Measurements from ENCODE around the gene TMPRSS9.

The TMPRSS9 gene

DNA sequence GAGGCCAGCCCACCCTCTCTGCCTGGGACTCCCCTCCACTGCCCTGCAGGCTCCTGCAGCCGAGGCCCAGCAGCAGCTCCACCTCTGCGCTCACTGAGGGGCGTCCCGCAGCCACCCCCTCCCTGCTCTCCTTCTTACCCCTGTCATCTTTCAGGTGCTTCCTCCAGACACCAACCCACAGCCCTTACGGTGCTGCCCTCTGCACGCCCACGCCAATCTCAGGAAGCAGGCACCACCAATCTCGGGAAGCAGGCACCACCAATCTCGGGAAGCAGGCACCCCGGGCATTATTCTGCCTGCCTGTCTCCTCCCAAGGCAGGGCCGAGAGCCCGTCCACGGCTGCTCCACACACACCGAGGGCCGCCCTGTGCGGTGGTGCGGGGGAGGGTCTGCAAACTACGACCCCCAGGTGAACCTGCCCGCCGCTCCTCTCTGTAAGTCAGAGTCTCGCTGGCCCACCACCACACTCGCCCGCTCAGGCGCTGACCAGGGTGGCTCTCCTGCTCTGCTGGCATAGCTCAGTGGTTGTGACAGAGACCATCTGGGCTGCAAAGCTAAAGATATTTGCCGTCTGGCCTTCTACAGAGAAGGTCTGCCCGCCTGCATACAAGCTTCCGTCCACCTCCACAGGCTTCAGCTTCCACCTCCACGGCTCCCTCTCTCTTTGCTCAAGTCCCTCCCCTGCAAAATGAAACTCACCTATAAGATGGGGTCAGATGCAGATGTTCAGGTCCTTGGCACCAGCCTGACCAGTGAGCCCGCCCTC is 34.6 kb upstream of the TMPRSS9 start:
- TF ChIP-seq ZBTB7A (IDR thresholded peaks at IDR 0.05; ENCODE audit: low read depth) (no peak), TEAD4 (IDR thresholded peaks at IDR 0.05) (no peak), EGR1 (IDR thresholded peaks at IDR 0.05) (no peak), TCF12 (IDR thresholded peaks at IDR 0.05; ENCODE audit: low read depth) (no peak), CREB1 (IDR thresholded peaks at IDR 0.05; ENCODE audit: low read depth) (no peak), FOXM1 (IDR thresholded peaks at IDR 0.05; ENCODE audit: borderline replicate concordance, low read depth) (no peak), NFIC (IDR thresholded peaks at IDR 0.05) (no peak)
- TF ChIP-seq, protein P1, sequence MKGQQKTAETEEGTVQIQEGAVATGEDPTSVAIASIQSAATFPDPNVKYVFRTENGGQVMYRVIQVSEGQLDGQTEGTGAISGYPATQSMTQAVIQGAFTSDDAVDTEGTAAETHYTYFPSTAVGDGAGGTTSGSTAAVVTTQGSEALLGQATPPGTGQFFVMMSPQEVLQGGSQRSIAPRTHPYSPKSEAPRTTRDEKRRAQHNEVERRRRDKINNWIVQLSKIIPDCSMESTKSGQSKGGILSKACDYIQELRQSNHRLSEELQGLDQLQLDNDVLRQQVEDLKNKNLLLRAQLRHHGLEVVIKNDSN (IDR thresholded peaks at IDR 0.05) = no peak

DNA sequence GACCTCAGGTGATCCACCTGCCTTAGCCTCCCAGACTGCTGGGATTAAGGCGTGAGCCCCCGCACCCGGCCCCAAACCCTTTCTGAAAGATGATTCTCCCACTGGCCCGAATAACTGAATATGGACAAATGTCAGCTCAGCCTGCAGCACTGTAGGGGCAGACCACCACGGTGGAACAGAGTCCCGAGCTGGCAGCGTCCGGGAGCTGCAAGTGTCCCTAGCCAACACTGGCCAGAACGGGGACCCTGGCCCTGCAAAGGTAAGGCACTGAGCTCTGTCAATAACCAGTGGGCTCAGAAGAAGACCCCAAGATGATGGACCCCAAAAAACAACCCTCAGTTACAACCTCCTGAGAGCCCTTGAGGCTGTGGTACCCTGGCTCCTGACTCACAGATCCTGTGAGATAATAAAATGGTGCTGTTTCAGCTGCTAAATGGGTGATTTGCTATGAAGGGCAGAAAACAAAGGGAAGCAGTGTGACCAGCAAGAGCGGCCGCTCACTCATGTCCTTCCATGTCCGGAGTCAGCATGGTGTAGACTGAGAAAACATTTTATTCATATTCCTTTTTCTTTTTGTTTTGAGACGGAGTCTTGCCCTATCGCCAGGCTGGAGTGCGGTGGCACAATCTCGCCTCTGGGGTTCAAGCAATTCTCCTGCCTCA is 33.2 kb upstream of the TMPRSS9 start:
- TF ChIP-seq CEBPB (IDR thresholded peaks at IDR 0.05) (no peak), EP300 (IDR thresholded peaks at IDR 0.05; ENCODE audit: borderline replicate concordance) (no peak), YY1 (IDR thresholded peaks at IDR 0.05; ENCODE audit: low read depth) (no peak), TEAD4 (IDR thresholded peaks at IDR 0.05) (no peak), FOXM1 (IDR thresholded peaks at IDR 0.05; ENCODE audit: borderline replicate concordance, low read depth) (no peak), EGR1 (IDR thresholded peaks at IDR 0.05) (no peak), NFIC (IDR thresholded peaks at IDR 0.05) (no peak), ZBTB7A (IDR thresholded peaks at IDR 0.05; ENCODE audit: low read depth) (no peak), TCF12 (IDR thresholded peaks at IDR 0.05; ENCODE audit: low read depth) (no peak), CREB1 (IDR thresholded peaks at IDR 0.05; ENCODE audit: low read depth) (no peak), TAF1 (IDR thresholded peaks at IDR 0.05; ENCODE audit: low read depth) (no peak), RAD21 (IDR thresholded peaks at IDR 0.05; ENCODE audit: low read depth) (no peak)
- TF ChIP-seq, protein P2, sequence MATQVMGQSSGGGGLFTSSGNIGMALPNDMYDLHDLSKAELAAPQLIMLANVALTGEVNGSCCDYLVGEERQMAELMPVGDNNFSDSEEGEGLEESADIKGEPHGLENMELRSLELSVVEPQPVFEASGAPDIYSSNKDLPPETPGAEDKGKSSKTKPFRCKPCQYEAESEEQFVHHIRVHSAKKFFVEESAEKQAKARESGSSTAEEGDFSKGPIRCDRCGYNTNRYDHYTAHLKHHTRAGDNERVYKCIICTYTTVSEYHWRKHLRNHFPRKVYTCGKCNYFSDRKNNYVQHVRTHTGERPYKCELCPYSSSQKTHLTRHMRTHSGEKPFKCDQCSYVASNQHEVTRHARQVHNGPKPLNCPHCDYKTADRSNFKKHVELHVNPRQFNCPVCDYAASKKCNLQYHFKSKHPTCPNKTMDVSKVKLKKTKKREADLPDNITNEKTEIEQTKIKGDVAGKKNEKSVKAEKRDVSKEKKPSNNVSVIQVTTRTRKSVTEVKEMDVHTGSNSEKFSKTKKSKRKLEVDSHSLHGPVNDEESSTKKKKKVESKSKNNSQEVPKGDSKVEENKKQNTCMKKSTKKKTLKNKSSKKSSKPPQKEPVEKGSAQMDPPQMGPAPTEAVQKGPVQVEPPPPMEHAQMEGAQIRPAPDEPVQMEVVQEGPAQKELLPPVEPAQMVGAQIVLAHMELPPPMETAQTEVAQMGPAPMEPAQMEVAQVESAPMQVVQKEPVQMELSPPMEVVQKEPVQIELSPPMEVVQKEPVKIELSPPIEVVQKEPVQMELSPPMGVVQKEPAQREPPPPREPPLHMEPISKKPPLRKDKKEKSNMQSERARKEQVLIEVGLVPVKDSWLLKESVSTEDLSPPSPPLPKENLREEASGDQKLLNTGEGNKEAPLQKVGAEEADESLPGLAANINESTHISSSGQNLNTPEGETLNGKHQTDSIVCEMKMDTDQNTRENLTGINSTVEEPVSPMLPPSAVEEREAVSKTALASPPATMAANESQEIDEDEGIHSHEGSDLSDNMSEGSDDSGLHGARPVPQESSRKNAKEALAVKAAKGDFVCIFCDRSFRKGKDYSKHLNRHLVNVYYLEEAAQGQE (IDR thresholded peaks at IDR 0.05; ENCODE audit: low read depth) = no peak
- TF ChIP-seq, protein P1 (IDR thresholded peaks at IDR 0.05) = no peak
- TF ChIP-seq, protein P3, sequence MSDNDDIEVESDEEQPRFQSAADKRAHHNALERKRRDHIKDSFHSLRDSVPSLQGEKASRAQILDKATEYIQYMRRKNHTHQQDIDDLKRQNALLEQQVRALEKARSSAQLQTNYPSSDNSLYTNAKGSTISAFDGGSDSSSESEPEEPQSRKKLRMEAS (IDR thresholded peaks at IDR 0.05) = no peak

DNA sequence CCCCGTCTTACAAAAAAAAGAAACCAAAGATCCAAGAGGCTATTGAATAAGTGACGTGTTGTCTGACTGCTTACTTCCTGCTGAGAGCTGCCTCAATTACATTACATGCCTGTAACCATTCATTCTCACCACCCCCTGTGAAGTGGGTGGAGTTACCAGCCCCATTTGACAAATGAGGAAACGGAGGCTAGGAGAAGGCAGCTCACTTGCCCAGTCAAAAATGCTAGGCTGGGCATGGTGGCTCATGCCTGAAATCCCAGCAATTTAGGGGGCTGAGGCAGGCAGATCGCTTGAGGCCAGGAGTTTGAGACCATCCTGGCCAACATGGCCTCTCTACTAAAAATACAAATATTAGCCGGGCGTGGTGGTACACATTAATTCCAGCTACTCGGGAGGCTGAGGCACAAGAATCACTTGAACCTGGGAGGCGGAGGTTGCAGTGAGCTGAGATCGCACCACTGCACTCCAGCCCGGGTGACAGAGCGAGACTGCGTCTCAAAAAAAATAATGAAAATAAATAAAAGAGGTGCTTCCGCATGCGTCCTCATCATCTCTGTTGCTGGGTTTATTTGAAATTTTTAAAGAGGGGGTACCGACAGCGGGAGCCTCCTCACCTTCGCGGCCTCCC is 32.2 kb upstream of the TMPRSS9 start:
- TF ChIP-seq RAD21 (IDR thresholded peaks at IDR 0.05; ENCODE audit: low read depth) = no peak
- TF ChIP-seq CREB1 (IDR thresholded peaks at IDR 0.05; ENCODE audit: low read depth) = no peak; the same call in 1 of the 2 replicates
- TF ChIP-seq YY1 (IDR thresholded peaks at IDR 0.05; ENCODE audit: low read depth) = peak; percentile 64
- no peak for TF ChIP-seq NFIC (IDR thresholded peaks at IDR 0.05)
- 0 out of 2 replicates have a peak, but pooled peaks have one; percentile 4 for TF ChIP-seq TEAD4 (IDR thresholded peaks at IDR 0.05)
- no peak for TF ChIP-seq EGR1 (IDR thresholded peaks at IDR 0.05)
- TF ChIP-seq ZBTB7A (IDR thresholded peaks at IDR 0.05; ENCODE audit: low read depth) = 0 out of 2 replicates have a peak, but pooled peaks have one; percentile 17
- no peak for TF ChIP-seq TCF12 (IDR thresholded peaks at IDR 0.05; ENCODE audit: low read depth)

- TF ChIP-seq EP300 (IDR thresholded peaks at IDR 0.05; ENCODE audit: borderline replicate concordance) (no peak), TCF12 (IDR thresholded peaks at IDR 0.05; ENCODE audit: low read depth) (peak; percentile 16; the same call in 1 of the 2 replicates), TAF1 (IDR thresholded peaks at IDR 0.05; ENCODE audit: low read depth) (peak; percentile 94), CEBPB (IDR thresholded peaks at IDR 0.05) (no peak), YY1 (IDR thresholded peaks at IDR 0.05; ENCODE audit: low read depth) (peak; percentile 98), TEAD4 (IDR thresholded peaks at IDR 0.05) (peak; percentile 46), EGR1 (IDR thresholded peaks at IDR 0.05) (peak; percentile 10; the same call in 1 of the 2 replicates), RAD21 (IDR thresholded peaks at IDR 0.05; ENCODE audit: low read depth) (no peak), ZBTB7A (IDR thresholded peaks at IDR 0.05; ENCODE audit: low read depth) (peak; percentile 16; the same call in 1 of the 2 replicates)
- TF ChIP-seq, protein P3 (IDR thresholded peaks at IDR 0.05) = peak; percentile 92
- TF ChIP-seq, protein P1 (IDR thresholded peaks at IDR 0.05) = no peak
Measured at GRCh38 chr19:2328401-2329148, 31.5 kb upstream of the TMPRSS9 start, which contains the start of the genes LSM7 and SPPL2B. TSS of gene LSM7 (minus strand) at chr19:2328586. CDS start at chr19:2328566, 20 bp downstream. TSS of gene SPPL2B (plus strand) at chr19:2328684. CDS start at chr19:2328710, 26 bp downstream.

GRCh38 chr19:2329149-2329478 is 31.0 kb upstream of the TMPRSS9 start:
- TF ChIP-seq TEAD4 (IDR thresholded peaks at IDR 0.05) (no peak), ZBTB7A (IDR thresholded peaks at IDR 0.05; ENCODE audit: low read depth) (no peak)
- TF ChIP-seq, protein P2 (IDR thresholded peaks at IDR 0.05; ENCODE audit: low read depth) = no peak

Measured in Ishikawa (cell line).